KOPT-K1 (cell line): ENCODE results near the gene GBP4.

Experiments used
- H3K27ac ChIP-seq: fragments of 200-600 bp; sonication (generic); 2 replicates; pipeline ENCODE4 v1.5.1; 2016; ENCODE audit warnings: antibody characterized with exemption, mild to moderate bottlenecking, low read depth, low read length; ENCODE audit not compliant: poor library complexity, severe bottlenecking
- H3K36me3 ChIP-seq: fragments of 200-600 bp; sonication (generic); 2 replicates; pipeline ENCODE4 v1.5.1; 2017; ENCODE audit warnings: antibody characterized with exemption, mild to moderate bottlenecking, low read length, moderate library complexity; ENCODE audit not compliant: insufficient read depth
- H3K9me3 ChIP-seq: fragments of 200-600 bp; sonication (generic); 2 replicates; pipeline ENCODE4 v1.5.1; 2017; ENCODE audit warnings: antibody characterized with exemption, low read length, mild to moderate bottlenecking; ENCODE audit not compliant: insufficient read depth, poor library complexity, severe bottlenecking

The GBP4 gene

DNA sequence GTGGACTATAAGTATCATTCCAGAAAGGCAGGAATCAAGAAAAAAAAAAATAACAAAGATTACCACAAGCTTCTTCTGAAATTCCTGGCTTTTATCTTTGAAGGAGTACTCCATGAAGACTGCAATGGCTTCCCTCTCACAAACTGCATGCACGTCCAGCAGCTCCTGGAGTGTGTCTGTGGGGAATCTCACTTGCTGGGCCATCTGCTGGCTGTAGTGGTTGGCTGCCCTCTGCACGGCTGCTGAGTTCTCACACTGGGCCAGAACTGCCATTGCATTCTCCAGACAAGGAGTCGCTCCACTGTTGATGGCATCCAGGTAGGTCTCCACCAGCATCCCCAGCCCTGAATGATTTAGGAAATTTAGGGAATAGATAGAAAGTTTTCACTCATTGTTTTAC, 49.5 kb downstream of the GBP4 start:
- H3K36me3 ChIP-seq: no peaks in the 10 kb centered on the region
- H3K27ac ChIP-seq: no peak overlapping the region
- no peaks in the 10 kb centered on the region for H3K9me3 ChIP-seq

DNA sequence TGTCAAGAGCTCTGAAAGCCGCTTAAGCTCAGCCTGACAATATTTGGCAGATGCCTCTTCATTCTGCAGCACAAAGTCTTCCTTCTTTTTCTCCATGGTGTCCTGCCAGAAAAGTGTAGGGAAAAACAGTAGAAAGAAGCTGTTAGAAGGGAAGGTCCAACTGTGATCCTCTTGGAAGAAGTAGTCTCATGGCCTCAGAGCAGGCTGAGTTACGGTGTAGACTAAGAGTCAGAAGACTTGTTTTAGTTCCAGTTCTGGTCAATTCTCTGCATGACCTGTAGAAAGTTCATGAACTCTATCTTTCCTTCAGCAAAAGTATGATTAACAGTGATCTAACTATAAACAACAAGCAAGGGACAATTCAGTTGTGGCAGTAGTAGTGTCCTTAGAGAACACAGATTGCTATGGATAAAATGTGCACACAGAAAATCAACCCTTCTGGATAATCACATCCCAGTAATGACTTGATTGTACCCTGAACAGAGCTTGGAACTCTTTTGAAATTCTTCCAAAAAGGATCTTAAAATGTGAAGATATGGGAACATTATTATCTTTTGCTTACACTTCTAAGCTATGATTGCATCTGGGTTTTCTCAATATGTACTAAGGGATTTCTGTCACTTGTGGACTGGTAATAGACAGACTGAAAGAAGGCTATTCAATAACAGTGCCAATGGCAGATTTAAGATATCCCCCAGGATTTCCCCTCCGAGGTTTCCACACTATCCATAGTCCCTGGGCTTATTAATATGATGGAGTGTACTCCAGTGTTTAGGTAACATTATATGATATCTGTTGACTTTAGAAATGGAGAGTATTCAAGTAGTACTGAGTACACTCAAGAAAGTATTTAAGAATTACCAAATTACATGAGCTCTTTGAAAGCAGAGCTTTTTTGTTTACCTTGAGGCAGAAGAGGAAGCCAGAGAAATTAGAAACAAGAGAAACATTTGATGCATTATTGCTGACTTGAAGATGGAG, 50.8 kb downstream of the GBP4 start:
- H3K36me3 ChIP-seq: no peaks in the 10 kb centered on the region
- no peaks in the 10 kb centered on the region for H3K9me3 ChIP-seq
- no peak overlapping the region for H3K27ac ChIP-seq

DNA sequence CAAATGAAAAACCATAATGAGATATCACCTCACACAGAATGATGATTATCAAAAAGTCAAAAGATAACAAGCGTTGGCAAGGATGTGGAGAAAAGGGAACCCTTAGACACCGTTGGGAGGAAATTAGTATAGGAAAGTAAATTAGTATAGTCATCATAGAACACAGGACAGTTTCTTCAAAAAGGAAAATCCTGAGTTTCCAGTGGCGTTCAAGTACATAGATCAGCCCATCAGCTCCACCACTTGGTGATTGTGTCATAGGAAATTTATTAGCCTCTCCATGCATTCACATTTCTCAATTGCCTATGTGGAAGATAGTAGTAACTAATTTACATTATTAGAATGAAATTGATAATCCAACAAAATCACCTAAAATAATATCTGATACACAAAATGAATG, 52.0 kb downstream of the GBP4 start:
- H3K36me3 ChIP-seq: no peaks in the 10 kb centered on the region
- no peak overlapping the region for H3K27ac ChIP-seq
- no peaks in the 10 kb centered on the region for H3K9me3 ChIP-seq

DNA sequence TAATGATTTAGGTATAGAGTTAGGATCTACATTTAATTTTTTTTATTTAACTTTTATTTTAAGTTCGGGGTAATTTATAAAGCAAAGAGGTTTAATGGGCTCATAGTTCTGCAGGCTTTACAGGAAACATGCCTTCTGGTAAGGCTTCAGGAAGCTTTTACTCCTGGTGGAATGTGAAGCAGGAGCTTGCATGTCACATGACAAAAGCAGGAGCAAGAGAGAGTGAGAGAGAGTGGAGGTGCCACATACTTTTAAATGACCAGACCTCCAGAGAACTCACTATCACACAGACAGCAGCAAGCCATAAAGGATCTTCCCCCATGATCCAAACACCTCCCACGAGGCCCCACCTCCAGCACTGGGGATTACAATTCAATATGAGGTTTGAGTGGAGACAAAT, 55.3 kb downstream of the GBP4 start:
- H3K9me3 ChIP-seq: peaks cover under 1% of the 10 kb centered on the region
- H3K36me3 ChIP-seq: no peaks in the 10 kb centered on the region
- no peak overlapping the region for H3K27ac ChIP-seq

DNA sequence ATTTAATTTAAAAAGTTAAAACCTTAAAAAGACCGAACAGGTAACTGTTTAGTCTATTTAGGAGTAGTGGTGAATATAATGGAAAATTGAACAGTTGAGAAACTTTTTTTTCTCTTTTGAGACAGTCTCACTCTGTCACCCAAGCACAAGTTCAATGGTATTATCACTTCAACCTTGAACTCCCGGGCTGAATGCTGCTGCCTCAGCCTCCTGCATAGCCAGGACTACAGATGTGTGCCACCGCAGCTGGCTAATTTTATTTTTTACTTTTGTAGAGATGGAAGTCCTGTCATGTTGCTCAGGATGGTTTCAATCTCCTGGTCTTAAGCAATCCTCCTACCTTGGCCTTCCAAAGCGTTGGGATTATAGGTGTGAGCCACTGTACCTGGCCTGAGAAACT, 56.6 kb downstream of the GBP4 start:
- H3K9me3 ChIP-seq: peaks cover 6% of the 10 kb centered on the region
- no peak overlapping the region for H3K27ac ChIP-seq
- no peaks in the 10 kb centered on the region for H3K36me3 ChIP-seq

DNA sequence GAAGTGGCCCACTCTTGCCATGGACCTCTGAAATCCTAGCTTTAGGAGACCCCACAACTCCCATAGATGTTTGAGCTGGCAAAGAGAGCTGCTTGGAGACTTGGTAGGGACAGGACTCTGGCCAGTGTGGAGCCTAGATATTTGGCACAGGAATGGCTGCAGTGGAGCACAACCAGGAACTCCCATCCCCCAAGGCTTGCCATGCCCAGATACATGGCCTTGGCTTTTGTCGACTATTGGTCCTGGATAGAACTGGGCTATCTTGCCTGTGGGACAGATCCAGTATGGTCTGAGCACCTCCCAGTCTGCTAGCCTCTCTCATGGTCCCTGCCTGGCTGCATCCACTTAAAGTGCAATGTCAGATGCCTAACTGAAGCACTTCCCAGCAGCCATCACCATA, 65.0 kb downstream of the GBP4 start:
- Histone ChIP-seq H3K27ac (no peak overlapping the region), H3K36me3 (no peaks in the 10 kb centered on the region), H3K9me3 (peaks cover 6% of the 10 kb centered on the region)
